ENCODE measurements around the gene KRTAP10-5.

KRTAP10-5 gene

GRCh38 chr21:44549525-44550211, 30.7 kb downstream of the KRTAP10-5 start:
- no peak for DNase-seq (ENCODE audit: low read depth)

GRCh38 chr21:44548922-44549321, 31.5 kb downstream of the KRTAP10-5 start:
- DNase-seq (ENCODE audit: low read depth), result no peak

- no peak for DNase-seq (ENCODE audit: low read depth)
These were observed 32.0 kb downstream of the KRTAP10-5 start for GRCh38 chr21:44548381-44548780.

GRCh38 chr21:44547656-44548331, 32.6 kb downstream of the KRTAP10-5 start:
- DNase-seq (ENCODE audit: low read depth), result no peak

GRCh38 chr21:44544566-44544965, 35.8 kb downstream of the KRTAP10-5 start:
- no peak for DNase-seq (ENCODE audit: low read depth)

- no peak for DNase-seq (ENCODE audit: low read depth)
These were observed 37.7 kb downstream of the KRTAP10-5 start for GRCh38 chr21:44542716-44543115.

GRCh38 chr21:44540741-44541288, 39.6 kb downstream of the KRTAP10-5 start:
- DNase-seq (ENCODE audit: low read depth), result no peak

- DNase-seq (ENCODE audit: low read depth), result no peak
These were observed 40.3 kb downstream of the KRTAP10-5 start, which contains the start of gene KRTAP10-1 for GRCh38 chr21:44539991-44540666. KRTAP10-1 (minus strand) TSS chr21:44540195; CDS start chr21:44540150, 45 bp downstream.

- DNase-seq (ENCODE audit: low read depth), result no peak
These were observed 41.4 kb downstream of the KRTAP10-5 start for GRCh38 chr21:44539046-44539445.

GRCh38 chr21:44537930-44538911, 42.2 kb downstream of the KRTAP10-5 start:
- DNase-seq (ENCODE audit: low read depth), result no peak

- DNase-seq (ENCODE audit: low read depth), result no peak
These were observed 44.4 kb downstream of the KRTAP10-5 start for GRCh38 chr21:44535963-44536362.

GRCh38 chr21:44534688-44535087, 45.7 kb downstream of the KRTAP10-5 start:
- DNase-seq (ENCODE audit: low read depth), result no peak

GRCh38 chr21:44533891-44534627, 46.3 kb downstream of the KRTAP10-5 start:
- no peak for DNase-seq (ENCODE audit: low read depth)

GRCh38 chr21:44533121-44533890, 47.1 kb downstream of the KRTAP10-5 start:
- no peak for DNase-seq (ENCODE audit: low read depth)

- no peak for DNase-seq (ENCODE audit: low read depth)
These were observed 47.7 kb downstream of the KRTAP10-5 start for GRCh38 chr21:44532712-44533111.

- DNase-seq (ENCODE audit: low read depth), result no peak
These were observed 48.5 kb downstream of the KRTAP10-5 start for GRCh38 chr21:44531606-44532564.

GRCh38 chr21:44530903-44531605, 49.4 kb downstream of the KRTAP10-5 start:
- DNase-seq (ENCODE audit: low read depth), result no peak

- no peak for DNase-seq (ENCODE audit: low read depth)
These were observed 50.0 kb downstream of the KRTAP10-5 start for GRCh38 chr21:44530221-44530902.
